Vagina (tissue), 2 donors: ENCODE results near the gene TBL1X.

Experiments
- CTCF ChIP-seq, 3 experiments: fragments of 450-650 bp in 2 of 3; fragments of 200-600 bp in 1 of 3; sonication (generic) in 1 of 3; IDR thresholded peaks; one replicate each; pipeline ENCODE4 v1.5.1; 2017 to 2019; ENCODE audit warnings: antibody characterized with exemption in 3 of 3, mild to moderate bottlenecking in 2 of 3, moderate library complexity in 2 of 3
- POLR2A ChIP-seq, 2 donors: fragments of 450-650 bp; IDR thresholded peaks; one replicate each; pipeline ENCODE4 v1.6.1; 2017; ENCODE audit warnings: antibody characterized with exemption in 2 of 2, mild to moderate bottlenecking in 2 of 2, moderate library complexity in 2 of 2

GRCh38 chrX:9622128-9622527, 157.3 kb downstream of the TBL1X start:
- TF ChIP-seq CTCF (IDR thresholded peaks at IDR 0.05): no peak
- no peak for TF ChIP-seq POLR2A (IDR thresholded peaks at IDR 0.05)
